Duodenal mucosa (tissue), 2 donors: Measurements from ENCODE around the gene PACS1.
"Not testable (repeated sequence)": the region's sequence is repeated elsewhere in the genome, so short reads cannot be mapped to it uniquely, and the experiment has no call there.

ENCODE experiments used
- H3K27ac ChIP-seq: one replicate; pipeline ENCODE4 v1.7.0; 2013; ENCODE audit warnings: low read depth, low read length
- H3K27me3 ChIP-seq, 2 donors: one replicate each; pipeline ENCODE4 v1.7.0; 2013; ENCODE audit warnings: low read length in 2 of 2, control low read depth in 1 of 2; ENCODE audit not compliant: insufficient read depth in 2 of 2, control insufficient read depth in 1 of 2
- H3K36me3 ChIP-seq, 2 donors: one replicate each; pipeline ENCODE4 v1.7.0; 2013; ENCODE audit warnings: low read length in 2 of 2, control low read depth in 1 of 2; ENCODE audit not compliant: insufficient read depth in 2 of 2, control insufficient read depth in 1 of 2
- H3K4me1 ChIP-seq, 2 donors: one replicate each; pipeline ENCODE4 v1.7.0; 2013; ENCODE audit warnings: low read length in 2 of 2, control low read depth in 1 of 2; ENCODE audit not compliant: insufficient read depth in 2 of 2, control insufficient read depth in 1 of 2
- H3K4me3 ChIP-seq, 2 donors: one replicate each; pipeline ENCODE4 v1.7.0; 2013; ENCODE audit warnings: low read length in 2 of 2, low read depth in 1 of 2
- H3K9ac ChIP-seq, 2 donors: one replicate each; pipeline ENCODE4 v1.7.0; 2013; ENCODE audit warnings: low read length in 2 of 2, low read depth in 1 of 2
- H3K9me3 ChIP-seq, 2 donors: one replicate each; pipeline ENCODE4 v1.7.0; 2013; ENCODE audit warnings: low read length in 2 of 2, control low read depth in 1 of 2; ENCODE audit not compliant: control insufficient read depth in 1 of 2

The PACS1 gene

GRCh38 chr11:66084821-66085475, 14.9 kb downstream of the PACS1 start:
- Histone ChIP-seq H3K9me3 (no peaks in the 10 kb centered on the region), H3K27me3 (no peaks in the 10 kb centered on the region), H3K4me3 (no peak overlapping the region), H3K4me1 (peaks cover 33 to 34% of the 10 kb centered on the region in 2 donors), H3K9ac (no peak overlapping the region), H3K27ac (no peak overlapping the region), H3K36me3 (no peaks in the 10 kb centered on the region)

GRCh38 chr11:66087148-66087908, 17.3 kb downstream of the PACS1 start:
- H3K27me3 ChIP-seq = no peaks in the 10 kb centered on the region
- no peaks in the 10 kb centered on the region for H3K36me3 ChIP-seq
- H3K4me1 ChIP-seq = peaks cover 15 to 17% of the 10 kb centered on the region in 2 donors
- H3K9me3 ChIP-seq = no peaks in the 10 kb centered on the region
- H3K4me3 ChIP-seq = no peak overlapping the region
- H3K27ac ChIP-seq = no peak overlapping the region
- H3K9ac ChIP-seq = no peak overlapping the region

DNA sequence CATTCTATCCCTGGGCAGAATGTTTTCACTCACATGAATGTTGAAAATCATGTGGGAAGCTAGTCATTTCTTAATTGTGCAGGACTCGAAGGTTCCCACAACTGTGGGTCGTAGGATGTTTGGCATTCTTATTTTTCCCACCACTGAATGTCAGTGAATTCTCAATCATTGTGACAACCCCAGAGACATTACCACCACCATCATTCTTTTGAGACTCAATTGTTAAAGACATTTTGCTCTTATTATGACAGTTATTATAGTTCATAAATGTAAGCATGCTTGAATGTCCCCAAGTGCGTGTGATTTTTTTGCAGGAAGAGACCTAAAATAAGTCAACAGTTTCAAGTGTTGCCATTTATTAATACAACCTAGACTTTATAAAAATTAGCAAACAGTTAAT, 19.0 kb downstream of the PACS1 start:
- Histone ChIP-seq H3K27me3 (no peaks in the 10 kb centered on the region), H3K4me3 (no peak overlapping the region), H3K9ac (no peak overlapping the region), H3K36me3 (no peaks in the 10 kb centered on the region), H3K9me3 (no peaks in the 10 kb centered on the region), H3K4me1 (peaks cover 1 to 3% of the 10 kb centered on the region in 2 donors), H3K27ac (no peak overlapping the region)

DNA sequence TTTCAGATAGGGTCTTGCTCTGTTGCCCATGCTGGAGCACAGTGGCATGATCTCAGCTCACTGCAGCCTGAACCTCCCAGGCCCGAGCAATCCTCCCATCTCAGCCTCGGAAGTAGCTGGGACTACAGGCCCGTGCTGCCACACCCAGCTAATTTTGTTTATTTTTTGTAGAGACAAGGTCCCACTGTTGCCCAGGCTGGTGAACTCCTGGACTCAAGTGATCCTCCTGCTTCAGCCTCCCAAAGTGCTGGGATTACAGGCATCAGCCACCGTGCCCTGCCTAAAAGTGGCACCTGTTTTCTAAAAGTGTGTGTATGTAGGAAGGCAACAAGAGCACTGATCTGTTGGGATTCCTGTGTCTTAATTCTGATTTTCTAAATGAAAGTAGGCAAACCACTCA, 20.2 kb downstream of the PACS1 start:
- H3K36me3 ChIP-seq = no peaks in the 10 kb centered on the region
- no peaks in the 10 kb centered on the region for H3K27me3 ChIP-seq
- H3K4me1 ChIP-seq = no peaks in the 10 kb centered on the region
- no peak overlapping the region for H3K9ac ChIP-seq
- no peaks in the 10 kb centered on the region for H3K9me3 ChIP-seq
- H3K27ac ChIP-seq = no peak overlapping the region
- no peak overlapping the region for H3K4me3 ChIP-seq

DNA sequence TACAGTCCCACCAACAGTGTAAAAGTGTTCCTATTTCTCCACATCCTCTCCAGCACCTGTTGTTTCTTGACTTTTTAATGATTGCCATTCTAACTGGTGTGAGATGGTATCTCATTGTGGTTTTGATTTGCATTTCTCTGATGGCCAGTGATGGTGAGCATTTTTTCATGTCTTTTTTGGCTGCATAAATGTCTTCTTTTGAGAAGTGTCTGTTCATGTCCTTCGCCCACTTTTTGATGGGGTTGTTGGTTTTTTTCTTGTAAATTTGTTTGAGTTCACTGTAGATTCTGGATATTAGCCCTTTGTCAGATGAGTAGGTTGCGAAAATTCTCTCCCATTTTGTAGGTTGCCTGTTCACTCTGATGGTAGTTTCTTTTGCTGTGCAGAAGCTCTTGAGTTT, 22.1 kb downstream of the PACS1 start:
- H3K4me3 ChIP-seq, H3K9ac ChIP-seq, H3K27me3 ChIP-seq, H3K36me3 ChIP-seq, H3K27ac ChIP-seq, H3K9me3 ChIP-seq, H3K4me1 ChIP-seq: not testable (repeated sequence)

- H3K9ac ChIP-seq, H3K36me3 ChIP-seq, H3K4me3 ChIP-seq, H3K9me3 ChIP-seq, H3K27me3 ChIP-seq, H3K27ac ChIP-seq: not testable (repeated sequence)
- H3K4me1 ChIP-seq = peaks cover 9 to 13% of the 10 kb centered on the region in 2 donors
Observed at GRCh38 chr11:66099746-66100145, 29.7 kb downstream of the PACS1 start.

GRCh38 chr11:66100272-66101065, 30.4 kb downstream of the PACS1 start:
- no peaks in the 10 kb centered on the region for H3K9me3 ChIP-seq
- H3K36me3 ChIP-seq = no peaks in the 10 kb centered on the region
- no peak overlapping the region for H3K9ac ChIP-seq
- no peak overlapping the region for H3K27ac ChIP-seq
- no peaks in the 10 kb centered on the region for H3K27me3 ChIP-seq
- H3K4me1 ChIP-seq = peaks cover 9 to 13% of the 10 kb centered on the region in 2 donors
- peak overlapping the region; percentile 44 to 63 for H3K4me3 ChIP-seq

GRCh38 chr11:66101066-66101464, 31.0 kb downstream of the PACS1 start:
- no peak overlapping the region for H3K27ac ChIP-seq
- H3K4me1 ChIP-seq = peaks cover 9 to 13% of the 10 kb centered on the region in 2 donors
- H3K9ac ChIP-seq = no peak overlapping the region
- no peaks in the 10 kb centered on the region for H3K27me3 ChIP-seq
- no peaks in the 10 kb centered on the region for H3K9me3 ChIP-seq
- peak overlapping the region in 1 of 2 donors; percentile 44 for H3K4me3 ChIP-seq
- no peaks in the 10 kb centered on the region for H3K36me3 ChIP-seq

DNA sequence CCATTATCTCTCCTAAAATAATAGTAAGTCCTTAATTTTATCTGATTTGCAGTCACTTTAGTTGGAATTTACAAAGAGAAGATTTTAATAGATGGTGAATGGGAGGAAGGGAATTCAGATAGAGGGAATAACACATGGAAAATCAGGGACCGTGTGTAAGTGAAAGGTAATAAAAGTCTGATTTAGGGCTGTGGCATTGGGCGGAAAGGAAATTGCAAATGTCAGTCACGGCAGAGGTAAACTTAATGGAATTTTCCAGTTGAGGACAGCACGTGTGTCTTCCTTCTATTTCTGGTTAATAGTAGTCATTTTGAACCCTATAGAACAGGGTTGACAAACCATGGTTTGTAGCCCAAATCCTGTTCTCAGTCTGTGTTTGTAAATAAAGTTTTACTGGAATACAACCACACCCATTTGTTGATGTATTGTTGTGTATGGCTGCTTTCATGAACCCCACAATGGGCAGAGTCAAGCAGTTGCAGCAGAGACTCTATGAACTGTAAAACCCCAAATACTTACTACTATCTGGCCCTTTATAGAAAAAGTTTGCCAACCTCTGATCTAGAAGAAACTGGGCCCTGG, 34.1 kb downstream of the PACS1 start:
- Histone ChIP-seq H3K27me3 (no peaks in the 10 kb centered on the region), H3K4me1 (peaks cover 9 to 24% of the 10 kb centered on the region in 2 donors), H3K4me3 (no peak overlapping the region), H3K9me3 (no peaks in the 10 kb centered on the region), H3K27ac (no peak overlapping the region), H3K36me3 (no peaks in the 10 kb centered on the region), H3K9ac (no peak overlapping the region)
